NCI-H2227 (cell line): Measurements from ENCODE around the gene TEPSIN.

Source experiments
- DNase-seq: peaks from one replicate; lab custom pipeline; 2025; ENCODE audit not compliant: unreplicated experiment; lab: John Stamatoyannopoulos, UW

The TEPSIN gene

DNA sequence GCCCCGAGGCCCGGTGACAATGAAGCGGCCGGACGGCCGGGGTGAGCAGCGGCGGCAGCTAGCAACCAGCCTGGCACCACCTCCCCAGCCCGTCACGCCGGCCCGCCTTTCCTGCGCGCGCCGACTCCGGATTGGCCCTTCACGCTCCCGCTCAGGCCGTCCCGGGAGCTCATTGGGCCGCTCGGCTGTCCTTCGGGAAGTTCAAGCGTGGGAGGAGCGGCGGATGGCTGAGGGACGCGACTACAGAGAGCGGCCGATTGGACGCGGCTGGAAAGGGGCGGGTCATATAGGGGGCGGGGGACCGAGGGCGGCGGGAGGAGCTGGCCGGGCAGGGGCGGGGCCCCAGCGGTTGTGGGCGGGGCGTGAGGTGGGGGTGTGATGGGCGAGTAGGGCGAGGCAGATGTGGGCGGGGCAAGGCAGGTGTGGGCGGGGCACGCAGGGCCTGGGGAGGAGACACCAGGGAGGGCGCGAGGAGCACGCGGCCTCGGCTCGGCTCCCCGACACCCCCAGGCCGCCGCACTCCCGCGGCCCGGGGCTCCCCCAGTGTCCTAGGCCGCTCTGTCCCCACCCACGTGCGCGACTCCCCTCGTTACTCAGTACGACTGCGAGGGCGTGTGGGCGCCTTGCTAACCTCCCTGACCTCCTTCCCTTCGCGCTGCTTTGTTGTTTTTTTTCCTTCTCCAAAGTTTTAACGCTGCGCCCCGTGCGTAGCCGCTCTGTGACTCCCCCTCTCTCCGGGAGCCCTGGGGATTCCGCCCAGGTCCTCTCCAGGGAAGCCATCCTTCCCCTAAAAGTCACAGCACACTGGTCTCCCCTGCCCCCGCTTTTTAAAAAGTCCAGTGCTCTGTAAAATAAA lies 15.7 kb downstream of the TEPSIN start, which contains the start of gene CEP131:
TSS of gene CEP131 (minus strand) at position 60 of the 856 bp plus-strand sequence. CDS start 2,909 bp downstream, outside the sequence.
- peak; percentile 99 for DNase-seq

DNA sequence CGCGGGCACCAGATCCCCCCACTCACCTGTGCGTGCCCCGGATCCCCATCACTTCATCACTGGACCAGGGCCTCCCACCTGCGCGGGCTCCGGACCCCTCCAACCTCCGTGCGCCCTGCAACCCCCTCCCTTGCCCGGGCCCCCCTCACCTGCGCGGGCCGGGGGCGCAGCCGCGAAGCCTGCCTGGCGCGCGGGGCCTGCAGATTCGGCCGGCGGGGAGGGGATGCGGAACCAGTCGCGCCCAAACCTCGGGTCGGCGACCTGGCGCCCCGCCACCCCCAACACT lies 16.3 kb downstream of the TEPSIN start:
- DNase-seq, result no peak

DNA sequence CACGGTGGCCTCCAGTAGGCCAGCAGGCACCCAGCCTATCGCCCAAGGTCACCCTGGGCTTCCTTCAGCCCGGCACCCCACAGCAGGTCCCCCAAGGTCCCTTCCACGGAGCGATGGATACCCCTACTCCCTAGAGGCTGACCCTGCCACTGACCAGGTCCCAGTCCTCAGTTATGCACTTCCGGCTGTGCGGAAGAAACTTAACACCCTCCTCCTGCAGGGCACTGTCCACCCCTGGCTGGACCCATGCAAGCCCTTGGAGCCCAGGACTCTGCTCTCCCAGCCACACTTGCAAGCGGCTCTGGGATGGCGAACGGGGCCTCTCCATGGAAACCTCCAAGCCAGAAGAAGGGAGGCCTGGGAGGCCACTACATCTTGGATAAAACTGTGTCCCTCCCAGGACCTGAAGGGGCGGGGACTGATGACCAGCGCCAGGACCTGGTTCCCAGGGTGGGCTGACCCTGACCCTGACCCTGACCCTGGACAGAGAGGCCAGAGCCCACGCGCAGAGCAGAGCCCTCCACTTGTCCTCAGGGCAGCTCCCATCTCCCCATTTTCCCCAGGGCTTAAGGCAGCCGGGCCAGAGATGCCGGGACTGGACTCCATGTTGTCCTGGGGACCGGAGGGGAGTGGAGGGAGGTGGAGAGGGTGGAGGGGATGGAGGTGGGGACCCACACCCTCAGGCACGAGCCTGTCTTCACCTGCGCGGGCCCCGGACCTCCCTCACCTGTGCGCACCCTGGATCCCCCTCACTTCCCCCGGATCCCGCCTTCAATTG lies 16.8 kb downstream of the TEPSIN start:
- DNase-seq, result no peak

DNA sequence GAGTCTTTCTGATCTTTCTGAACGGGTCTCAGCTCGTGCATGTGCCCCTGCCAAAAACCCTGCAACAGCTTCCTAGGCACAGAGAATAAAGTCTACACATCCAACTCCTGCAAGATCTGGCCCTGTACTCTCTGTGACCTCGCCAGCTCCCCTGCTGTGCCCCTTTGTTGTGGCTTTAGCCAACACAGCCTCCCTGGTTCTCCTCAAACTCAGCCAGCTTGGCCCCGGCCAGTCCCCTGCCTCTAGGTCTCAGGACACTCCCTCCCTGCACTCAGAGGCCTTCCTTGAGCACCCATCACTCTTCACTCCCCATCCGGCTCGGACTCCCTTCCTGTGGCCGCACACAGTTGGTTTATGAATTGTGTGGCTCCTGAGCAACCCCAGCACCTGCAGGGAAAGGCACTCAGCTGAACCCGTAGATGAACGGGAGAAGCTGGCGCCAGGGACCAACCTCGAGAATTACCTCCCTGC lies 17.4 kb downstream of the TEPSIN start:
- no peak for DNase-seq

DNA sequence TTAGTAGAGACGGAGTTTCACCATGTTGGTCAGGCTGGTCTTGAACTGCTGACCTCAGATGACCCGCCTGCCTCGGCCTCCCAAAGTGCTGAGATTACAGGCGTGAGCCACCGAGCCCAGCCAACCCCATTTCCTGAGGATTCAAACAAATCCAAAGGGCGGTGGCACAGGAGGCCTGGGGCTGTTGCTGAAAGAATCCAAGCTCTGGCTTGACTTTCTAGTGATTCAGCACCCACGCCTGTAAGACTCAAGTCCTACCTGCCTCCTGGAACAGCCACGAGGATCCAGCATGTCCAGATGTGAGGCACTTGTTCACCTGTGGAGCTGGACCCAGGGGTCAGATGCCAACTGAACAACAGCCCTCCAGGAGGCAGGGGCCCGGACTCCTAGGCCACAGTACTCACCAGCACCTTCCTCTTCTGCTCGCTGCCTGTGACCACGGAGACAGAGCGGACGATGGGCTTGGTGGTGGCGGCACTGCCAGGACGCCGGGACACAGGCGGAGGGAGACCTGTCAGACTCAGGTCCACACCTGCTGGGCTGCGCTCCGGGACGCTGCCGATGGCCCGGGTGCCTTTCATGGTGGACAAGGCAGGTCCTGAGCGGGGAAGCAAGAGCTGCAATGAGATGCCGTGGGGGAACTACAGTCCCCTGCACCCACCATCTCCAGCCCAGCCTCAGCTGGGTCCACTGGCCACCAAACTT lies 19.2 kb downstream of the TEPSIN start:
- no peak for DNase-seq

DNA sequence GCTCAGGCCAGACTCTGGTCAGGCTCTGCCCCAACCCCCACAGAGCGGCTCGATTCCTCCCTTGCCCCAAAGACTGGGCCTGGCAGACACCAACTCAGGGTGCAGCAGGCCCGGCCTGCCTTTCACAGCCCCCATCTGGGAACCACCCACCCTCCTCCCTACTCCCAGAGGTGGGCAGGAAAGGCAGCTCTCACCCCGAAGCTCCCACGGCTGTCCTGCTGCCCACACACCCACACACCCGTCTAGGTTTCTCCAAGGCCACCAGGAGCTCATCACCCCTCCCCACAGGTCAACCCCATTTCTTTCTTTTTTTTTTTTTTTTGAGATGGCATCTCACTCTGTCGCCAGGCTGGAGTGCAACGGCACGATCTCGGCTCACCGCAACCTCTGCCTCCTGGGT lies 19.9 kb downstream of the TEPSIN start:
- DNase-seq, result no peak

DNA sequence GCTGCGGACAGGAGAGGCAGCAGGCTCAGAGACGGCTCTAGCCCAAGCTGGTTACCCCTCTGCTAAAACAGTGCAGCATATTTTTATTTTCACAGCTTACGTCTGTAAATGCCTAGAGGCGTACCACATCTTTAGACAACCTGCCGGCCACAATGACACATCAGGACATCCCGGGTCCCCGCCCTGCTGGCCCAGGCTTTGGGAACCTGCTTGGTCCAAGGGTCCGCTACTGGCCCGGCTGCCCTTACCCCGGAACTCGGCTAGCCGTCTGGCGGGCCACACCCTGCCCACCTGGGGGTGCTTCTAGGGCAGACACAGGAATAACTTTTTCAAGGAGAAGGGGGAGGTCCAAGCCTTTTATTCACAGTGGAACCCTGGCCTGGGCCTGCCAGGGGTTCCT lies 20.4 kb downstream of the TEPSIN start:
- DNase-seq, result no peak

DNA sequence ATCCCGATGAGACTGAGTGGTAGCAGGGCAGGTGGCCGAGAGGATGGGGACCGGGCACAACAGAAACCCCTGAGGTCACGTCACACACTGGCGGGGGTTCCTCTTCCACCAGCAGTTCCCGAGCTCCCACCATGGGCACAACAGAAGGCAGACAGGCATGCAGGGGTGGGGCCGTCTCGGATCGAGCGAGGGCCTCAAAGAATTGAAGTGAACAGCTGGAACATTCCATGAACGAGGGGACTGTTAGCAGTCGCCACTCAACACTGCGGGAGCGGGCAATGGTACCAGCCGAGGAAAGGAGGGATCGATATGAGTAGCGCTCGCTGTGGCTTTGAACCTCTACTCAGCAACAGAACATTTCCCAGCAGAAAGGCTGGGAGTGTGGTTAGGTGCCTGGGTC lies 21.4 kb downstream of the TEPSIN start:
- DNase-seq, result no peak

DNA sequence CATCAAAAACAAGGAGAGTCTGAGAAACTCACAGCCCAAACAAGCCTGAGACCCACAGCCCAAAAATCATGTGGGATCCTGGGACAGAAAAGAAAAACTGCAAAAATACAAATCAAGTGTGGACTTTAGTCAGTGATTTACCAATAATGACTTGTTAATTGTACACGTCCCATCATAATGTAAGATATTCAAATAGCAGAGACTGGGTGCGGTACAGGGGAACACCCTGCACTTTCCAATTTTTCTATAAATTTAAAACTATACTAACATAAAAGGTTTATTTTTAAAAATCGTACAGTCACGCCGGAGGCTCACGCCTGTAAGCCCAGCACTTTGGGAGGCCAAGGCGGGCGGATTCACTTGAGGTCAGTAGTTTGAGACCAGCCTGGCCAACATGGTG lies 24.9 kb downstream of the TEPSIN start:
- DNase-seq, result no peak

DNA sequence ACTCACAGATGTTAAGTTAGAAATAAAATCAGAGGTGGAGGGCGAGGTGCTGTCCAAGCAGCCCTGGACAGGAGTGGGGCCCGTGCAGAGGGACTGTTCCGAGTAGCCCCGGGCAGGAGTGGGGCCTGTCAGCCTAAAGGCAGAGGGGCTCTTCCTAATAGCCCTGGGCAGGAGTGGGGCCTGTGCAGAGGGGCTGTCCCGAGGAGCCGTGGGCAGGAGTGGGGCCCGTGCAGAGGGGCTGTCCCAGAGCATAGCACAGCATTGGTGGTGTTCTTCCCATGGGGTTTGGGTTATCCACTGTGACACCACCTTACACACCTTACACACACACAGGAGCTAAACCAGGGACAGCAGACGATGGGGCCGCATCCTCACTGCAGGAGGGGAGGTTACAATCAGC lies 26.5 kb downstream of the TEPSIN start:
- DNase-seq, result no peak

DNA sequence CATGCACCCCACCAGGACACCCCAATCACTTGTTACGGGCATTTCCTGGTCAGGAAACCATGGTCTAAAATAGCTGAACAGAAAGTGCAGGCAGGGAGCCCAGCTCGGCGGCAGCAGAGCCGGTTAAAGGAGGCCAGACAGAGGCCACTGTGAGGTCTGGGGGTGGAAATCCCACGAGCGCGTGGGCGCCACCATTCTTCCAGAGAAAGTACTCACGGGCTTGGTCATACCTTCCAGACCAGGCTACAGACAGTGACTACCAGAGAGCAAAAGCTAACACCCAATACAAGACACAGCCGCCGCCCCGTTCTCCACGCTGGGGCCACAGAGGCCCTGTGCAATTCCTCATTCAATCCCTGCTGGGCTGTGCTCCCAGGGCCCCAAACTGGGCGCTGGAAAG lies 28.0 kb downstream of the TEPSIN start:
- DNase-seq, result no peak

DNA sequence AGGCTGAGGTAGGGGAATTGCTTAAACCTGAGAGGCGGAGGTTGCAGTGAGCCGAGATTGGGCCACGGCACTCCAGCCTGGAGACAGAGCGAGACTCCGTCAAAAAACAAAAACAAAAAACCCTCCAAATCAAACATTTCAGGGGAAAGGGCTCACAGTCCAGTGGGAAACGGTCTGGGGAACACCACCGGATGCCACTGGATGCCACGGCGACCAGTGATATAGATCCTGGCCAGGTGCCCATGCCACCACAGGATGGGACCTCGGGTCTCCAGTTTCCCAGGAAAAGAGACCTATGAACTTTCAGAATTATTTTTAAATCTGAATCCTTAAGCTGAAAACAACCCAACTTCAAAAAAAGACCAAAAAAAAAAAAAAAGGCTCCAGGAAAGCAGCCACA lies 28.4 kb downstream of the TEPSIN start:
- DNase-seq, result no peak

DNA sequence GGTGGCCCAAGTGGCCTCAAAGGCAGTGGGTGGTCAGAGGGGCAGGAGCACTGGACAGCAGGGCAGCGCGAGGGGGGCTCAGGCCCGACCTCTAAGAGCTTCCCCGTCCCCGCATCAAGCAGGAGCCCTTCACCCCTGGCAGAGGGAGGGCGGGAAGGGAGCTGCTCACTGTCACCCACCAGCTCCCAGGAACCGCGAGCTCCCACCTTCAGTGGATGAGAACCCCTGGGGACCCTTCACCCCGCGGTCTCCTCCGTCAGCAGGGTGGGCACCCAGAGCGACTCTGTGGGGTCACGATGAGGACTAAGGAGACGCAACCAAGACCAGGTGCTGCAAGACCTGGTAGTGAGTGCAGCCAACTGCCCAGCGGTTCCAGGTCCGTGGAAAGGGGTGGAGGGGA lies 29.7 kb downstream of the TEPSIN start:
- no peak for DNase-seq

DNA sequence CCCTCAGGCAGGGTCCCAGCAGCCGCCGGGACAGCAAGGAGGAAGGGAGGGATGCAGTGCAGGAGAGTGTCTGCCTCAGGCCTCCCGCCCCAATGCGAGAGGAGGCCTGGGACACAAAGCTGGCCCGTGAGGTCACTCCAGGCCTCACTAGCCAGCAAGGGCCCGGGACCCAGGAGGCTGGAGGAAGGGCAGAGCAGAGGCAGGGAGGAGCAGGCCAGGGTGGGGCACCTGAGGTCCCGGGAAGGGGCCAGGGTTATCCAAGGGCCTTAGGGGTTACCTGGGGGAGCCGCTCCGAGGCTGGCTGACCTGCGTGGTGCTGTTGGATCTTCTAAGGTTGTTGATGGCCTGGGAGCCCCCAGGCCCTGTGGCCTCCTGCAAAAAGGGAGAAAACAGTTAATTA lies 30.2 kb downstream of the TEPSIN start:
- no peak for DNase-seq

DNA sequence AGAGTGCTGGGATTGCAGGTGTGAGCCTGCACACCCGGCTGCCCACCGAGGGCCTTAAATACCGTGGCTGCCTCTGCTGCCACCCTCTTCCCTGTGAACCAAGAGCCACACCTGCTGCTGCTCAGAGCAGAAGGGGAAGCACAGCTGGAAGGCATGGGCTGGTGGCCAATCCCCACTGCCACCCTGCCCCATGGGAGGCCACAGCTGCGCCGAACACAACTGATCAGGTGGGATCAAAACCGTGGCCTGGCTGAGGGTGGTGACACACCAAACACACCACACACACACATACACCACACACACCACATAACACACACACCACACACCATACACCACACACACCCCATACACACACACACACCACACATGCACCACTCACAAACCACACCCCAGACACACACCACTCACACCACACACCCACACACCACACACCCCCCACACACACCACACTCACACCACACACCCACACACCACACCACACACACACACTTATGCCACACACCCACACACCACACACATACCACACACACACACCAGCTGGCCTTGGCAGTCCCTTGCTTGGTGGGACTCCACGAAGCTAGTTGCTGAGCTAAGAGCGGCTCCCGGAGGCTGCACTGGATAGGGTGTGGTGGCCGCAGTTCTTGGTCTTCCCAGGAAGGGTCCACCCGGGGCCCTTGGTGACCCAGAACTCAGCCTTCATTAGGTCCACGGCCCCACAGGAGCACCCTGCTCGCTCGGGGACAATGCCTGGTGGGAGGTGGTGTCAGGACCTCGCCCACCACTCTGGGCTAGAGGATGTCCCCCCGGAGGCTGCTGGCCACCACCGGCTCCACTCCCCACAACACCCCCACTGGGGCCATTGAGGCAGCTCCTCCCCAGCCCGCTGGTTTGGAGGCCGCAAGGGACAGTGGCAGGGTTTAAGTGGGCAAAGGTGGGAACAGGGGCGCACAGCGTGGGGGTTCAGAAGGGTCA lies 31.0 kb downstream of the TEPSIN start:
- no peak for DNase-seq

DNA sequence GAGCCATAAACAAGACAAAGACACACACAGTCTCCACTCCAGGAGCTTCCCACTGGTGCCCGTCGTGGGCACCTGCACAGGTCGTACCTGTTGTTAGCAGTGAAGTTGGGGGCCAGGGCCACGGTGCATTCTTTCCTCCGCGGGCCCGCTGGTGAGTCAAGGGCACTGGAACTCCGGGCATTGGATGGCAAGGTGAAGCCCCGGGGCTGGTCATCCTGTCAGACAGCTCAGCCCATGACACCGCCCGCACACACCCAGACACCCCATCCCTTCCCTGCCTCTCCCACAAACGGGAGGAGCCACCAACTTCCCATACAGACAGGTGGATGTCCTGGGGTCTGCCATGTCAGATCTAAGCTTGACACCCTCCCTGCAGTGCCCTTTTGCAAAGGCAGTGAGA lies 32.2 kb downstream of the TEPSIN start:
- DNase-seq, result no peak

DNA sequence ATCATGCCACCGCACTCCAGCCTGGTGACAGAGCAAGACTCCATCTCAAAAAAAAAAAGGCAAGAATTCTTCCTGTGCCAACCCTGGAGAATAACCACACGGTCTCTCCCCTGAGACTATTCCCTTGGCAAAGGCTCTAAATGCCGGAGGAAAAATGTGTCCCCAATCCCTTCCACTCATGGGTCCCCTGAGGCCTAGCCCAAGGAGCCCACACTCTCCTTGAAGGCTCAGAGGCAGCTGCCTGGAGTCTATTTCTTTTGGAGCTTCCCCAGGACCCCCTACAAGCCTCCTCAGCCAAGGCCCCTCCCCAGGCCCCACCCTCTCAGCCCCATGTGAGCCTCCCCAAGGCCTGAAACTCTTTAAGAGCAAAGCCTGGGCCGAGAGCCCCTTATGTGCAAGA lies 32.7 kb downstream of the TEPSIN start:
- DNase-seq, result no peak

DNA sequence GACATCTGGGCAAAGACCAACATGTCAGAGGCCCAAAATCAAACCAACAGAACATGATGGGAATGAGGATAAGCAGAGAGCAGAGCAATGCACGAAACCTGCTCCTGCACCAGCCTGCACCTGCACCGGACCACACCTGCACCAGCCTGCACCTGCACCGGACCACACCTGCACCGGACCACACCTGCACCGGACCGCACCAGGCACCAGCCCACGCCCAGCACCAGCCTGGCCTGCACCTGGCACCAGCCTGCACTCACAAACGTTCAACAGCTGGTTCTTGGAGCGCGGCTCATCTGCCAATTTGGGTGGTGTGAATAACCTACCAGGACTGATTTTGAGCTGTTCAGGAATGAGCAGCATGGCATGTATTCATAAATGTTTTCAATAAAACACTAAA lies 34.3 kb downstream of the TEPSIN start:
- no peak for DNase-seq

DNA sequence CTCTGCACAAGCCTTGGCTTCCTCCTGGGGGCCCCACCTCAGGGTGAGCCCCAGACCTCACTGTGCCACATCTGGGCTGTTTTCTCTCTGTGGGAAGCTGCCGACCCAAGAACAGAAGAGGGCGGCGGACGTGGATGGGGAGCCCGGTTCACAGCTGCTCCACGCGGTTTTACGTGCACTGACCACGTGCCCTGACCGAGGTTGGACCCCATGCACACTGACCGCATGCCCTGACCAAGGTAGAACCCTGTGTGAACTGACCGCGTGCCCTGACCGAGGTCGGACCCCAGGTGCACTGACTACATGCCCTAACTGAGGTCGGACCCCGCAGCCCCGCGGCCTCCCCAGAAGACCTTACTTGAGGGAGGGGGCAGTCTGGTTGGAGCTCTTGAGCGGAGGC lies 35.7 kb downstream of the TEPSIN start:
- DNase-seq, result no peak

DNA sequence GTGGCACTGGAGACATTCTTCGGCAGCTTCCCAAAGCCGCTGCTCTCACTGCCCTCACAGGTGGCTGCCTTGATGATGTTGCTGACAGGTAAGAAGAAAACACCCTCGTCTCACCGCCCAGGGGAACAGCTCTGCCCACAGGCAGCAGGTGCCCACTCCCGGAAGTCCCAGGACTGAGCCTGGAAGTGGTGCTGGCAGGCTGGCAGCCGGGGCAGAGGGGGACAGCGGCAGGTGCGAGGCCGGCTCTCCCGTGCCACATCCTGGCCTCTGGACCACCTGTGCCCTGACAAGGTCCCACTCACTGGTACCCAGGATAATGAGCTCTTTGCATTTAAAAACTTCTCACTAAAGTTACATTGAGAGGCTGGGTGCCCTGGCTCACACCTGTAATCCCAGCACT lies 36.5 kb downstream of the TEPSIN start:
- DNase-seq, result no peak
